Activated CD4-positive, alpha-beta memory T cell treated with anti-CD3 and anti-CD28 coated beads, Interleukin-2, amount 10 ng/mL, durations not matched to agents 7 days and 5 days (primary cell): Measurements from ENCODE around the gene INTS15. TPM values are rescaled to one million over a fixed set of nuclear protein-coding genes. Genes with fewer than 3 reads are reported as not detected.
A peak's percentile ranks its signal among the peaks of the same experiment; 100 is the strongest.
"Not testable (repeated sequence)": the region's sequence is repeated elsewhere in the genome, so short reads cannot be mapped to it uniquely, and the experiment has no call there.

Experiments
- CTCF ChIA-PET: fragments of 350-600 bp; sonication (Branson Sonifier 250); formaldehyde crosslinking; loops from one replicate; lab custom pipeline; 2021; ENCODE audit warnings: antibody characterized with exemption, inconsistent platforms; lab: Charles Lee
- POLR2A ChIA-PET: fragments of 350-600 bp; sonication (Branson Sonifier 250); formaldehyde crosslinking; loops from one replicate; lab custom pipeline; 2021; ENCODE audit warnings: antibody characterized with exemption; lab: Charles Lee
- DNase-seq: peaks from one replicate; pipeline ENCODE4 v3.0.0-alpha.2; 2020
- H3K27ac Mint-ChIP-seq: one replicate; pipeline ENCODE4 v1.8.0; 2021; ENCODE audit warnings: mild to moderate bottlenecking, mixed read lengths
- H3K27me3 Mint-ChIP-seq: one replicate; pipeline ENCODE4 v1.8.0; 2021; ENCODE audit warnings: mixed read lengths
- H3K36me3 Mint-ChIP-seq: one replicate; pipeline ENCODE4 v1.8.0; 2021; ENCODE audit warnings: low read depth, mixed read lengths
- H3K4me1 Mint-ChIP-seq: one replicate; pipeline ENCODE4 v1.8.0; 2021; ENCODE audit warnings: mixed read lengths
- H3K4me3 Mint-ChIP-seq: one replicate; pipeline ENCODE4 v1.8.0; 2021; ENCODE audit warnings: mild to moderate bottlenecking, mixed read lengths
- H3K9me3 Mint-ChIP-seq: one replicate; pipeline ENCODE4 v1.8.0; 2021; ENCODE audit warnings: mixed read lengths
- total RNA-seq, 2 experiments: library from RNA; stranded (reverse); gene quantifications; one replicate each; pipeline ENCODE4 v1.2.3, GENCODE V29; 2021

INTS15 gene
- total RNA-seq, 2 experiments from 2014 or later: 30.0 to 31.6 TPM

DNA sequence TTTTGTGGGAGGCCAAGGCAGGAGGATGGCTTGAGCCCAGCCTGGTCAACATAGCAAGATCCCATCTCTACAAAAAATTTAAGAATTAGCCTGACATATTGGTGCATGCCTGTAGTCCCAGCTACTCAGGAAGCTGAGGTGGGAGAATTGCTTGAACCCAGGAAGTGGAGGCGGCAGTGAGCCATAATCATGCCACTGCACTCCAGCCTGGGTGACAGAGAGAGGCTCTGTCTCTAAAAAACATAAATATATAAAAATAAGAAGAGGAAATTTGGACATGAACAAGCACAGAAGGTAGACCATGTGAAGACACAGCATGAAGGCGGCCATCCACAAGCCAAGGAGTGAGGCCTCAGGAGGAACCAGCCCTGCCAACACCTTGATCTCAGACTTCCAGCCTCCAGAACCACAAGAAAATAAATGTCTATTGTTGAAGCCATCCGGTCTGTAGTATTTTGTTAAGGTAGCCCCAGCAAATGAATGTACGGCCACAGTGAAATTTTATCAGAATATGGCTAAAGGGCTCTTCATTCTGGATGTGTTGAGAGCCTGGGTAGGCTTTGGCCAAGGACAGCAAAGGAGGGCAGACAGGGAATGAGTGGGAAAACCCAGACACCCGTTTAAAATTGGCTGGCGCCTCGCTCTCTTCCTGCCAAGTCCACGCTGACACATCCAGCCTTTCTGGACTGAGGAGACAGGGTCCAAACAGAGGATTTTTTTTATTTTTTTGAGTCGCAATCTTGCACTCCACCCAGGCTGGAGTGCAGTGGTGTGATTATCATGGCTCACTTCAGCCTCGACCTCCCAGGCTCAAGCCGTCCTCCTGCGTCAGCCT, 25.7 kb upstream of the INTS15 start:
- Mint-ChIP-seq H3K27ac (no peak overlapping the region), H3K4me1 (no peaks in the 10 kb centered on the region), H3K4me3 (no peak overlapping the region), H3K36me3 (no peaks in the 10 kb centered on the region), H3K27me3 (peaks cover 3% of the 10 kb centered on the region), H3K9me3 (no peaks in the 10 kb centered on the region)
- CTCF ChIA-PET: no interaction called here
- POLR2A ChIA-PET: no interaction called here
- no peak for DNase-seq

DNA sequence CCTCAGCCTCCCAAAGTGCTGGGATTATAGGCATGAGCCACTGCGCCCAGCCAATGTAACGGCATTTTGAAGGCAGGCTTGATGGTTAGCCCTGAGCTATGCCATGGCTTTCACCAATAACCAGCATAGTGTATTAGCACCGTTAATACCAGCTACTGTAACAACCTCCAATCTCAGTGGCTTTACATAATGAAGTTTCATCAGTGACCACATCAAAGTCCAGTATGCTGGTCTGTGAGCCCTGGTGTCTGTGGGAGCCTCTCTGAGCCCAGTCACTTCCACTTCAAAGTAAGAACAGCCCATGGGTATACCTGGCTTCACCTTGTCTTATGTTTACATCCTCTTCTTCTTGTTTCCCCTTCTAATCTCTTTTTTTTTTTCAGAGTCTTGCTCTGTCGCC, 24.2 kb upstream of the INTS15 start:
- Mint-ChIP-seq H3K4me1 (no peaks in the 10 kb centered on the region), H3K27me3 (peaks cover 5% of the 10 kb centered on the region), H3K36me3 (no peaks in the 10 kb centered on the region), H3K9me3 (no peaks in the 10 kb centered on the region), H3K4me3 (no peak overlapping the region), H3K27ac (no peak overlapping the region)
- ChIA-PET CTCF (no interaction called here), POLR2A (no interaction called here)
- no peak for DNase-seq

DNA sequence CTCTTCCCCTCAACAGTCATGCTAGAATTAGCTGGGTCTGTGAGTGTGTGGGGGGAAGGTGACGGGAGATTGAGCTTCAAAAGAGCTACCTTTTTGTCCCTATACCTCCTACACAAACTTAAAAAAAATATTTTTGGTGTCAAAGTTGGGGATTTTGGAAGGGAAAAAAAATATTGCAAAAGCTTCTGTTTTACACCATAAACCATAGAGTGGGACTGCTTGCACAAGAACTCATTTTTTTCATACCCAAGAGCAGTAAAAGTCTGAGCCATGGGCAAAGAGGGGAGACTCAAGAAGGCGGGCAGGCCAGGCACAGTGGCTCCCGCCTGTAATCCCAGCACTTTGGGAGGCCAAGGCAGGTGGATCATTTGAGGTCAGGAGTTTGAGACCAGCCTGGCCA, 21.9 kb upstream of the INTS15 start:
- Mint-ChIP-seq H3K4me1 (no peaks in the 10 kb centered on the region), H3K9me3 (no peaks in the 10 kb centered on the region), H3K4me3 (no peak overlapping the region), H3K27ac (no peak overlapping the region), H3K36me3 (no peaks in the 10 kb centered on the region), H3K27me3 (peaks cover 5% of the 10 kb centered on the region)
- CTCF ChIA-PET: interaction anchor here (1.3 kb wide), 1 partner anchor 9 kb away, joined by 8 read pairs; no protein-coding TSS in a partner anchor
- POLR2A ChIA-PET: no interaction called here
- DNase-seq: no peak

DNA sequence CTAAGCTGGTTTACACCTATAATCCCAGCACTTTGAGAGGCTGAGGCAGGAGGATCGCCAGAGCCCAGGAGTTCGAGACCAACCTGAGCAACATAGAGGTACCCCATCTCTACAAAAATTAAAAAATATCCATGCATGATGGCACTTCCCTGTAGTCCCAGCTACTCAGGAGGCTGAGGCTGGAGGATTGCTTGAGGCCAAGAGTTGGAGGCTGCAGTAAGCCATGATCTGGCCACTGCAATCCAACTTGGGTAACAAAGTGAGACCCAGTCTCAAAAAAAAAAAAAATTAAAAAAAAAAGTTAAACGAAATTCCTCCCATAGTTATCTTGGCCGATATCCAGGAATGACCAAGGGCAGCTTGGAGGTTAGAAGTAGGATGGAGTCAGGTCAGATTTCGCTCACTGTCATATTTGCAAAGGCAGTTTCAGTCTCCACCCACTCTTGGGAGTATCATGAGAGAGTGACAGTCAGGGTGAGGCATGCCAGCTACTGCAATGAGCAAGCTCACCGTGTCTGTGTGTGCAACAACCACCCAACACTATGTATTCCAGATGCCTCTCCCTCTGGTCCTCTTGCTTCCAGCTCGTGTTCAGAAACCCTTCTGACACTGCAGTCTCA, 18.6 kb upstream of the INTS15 start:
- DNase-seq: no peak
- Mint-ChIP-seq H3K27ac (no peak overlapping the region), H3K9me3 (no peaks in the 10 kb centered on the region), H3K36me3 (no peaks in the 10 kb centered on the region), H3K4me1 (peaks cover 4% of the 10 kb centered on the region), H3K4me3 (no peak overlapping the region), H3K27me3 (peaks cover 3% of the 10 kb centered on the region)
- ChIA-PET POLR2A (interaction anchor here (0.7 to 1.1 kb wide), 2 partner anchors 10 to 18 kb away, joined by 3 to 4 read pairs; partner anchors contain the start of gene INTS15), CTCF (interaction anchor here (0.6 to 1.1 kb wide), 3 partner anchors 12 to 86 kb away, joined by 3 to 6 read pairs (median 3); no protein-coding TSS in a partner anchor)

DNA sequence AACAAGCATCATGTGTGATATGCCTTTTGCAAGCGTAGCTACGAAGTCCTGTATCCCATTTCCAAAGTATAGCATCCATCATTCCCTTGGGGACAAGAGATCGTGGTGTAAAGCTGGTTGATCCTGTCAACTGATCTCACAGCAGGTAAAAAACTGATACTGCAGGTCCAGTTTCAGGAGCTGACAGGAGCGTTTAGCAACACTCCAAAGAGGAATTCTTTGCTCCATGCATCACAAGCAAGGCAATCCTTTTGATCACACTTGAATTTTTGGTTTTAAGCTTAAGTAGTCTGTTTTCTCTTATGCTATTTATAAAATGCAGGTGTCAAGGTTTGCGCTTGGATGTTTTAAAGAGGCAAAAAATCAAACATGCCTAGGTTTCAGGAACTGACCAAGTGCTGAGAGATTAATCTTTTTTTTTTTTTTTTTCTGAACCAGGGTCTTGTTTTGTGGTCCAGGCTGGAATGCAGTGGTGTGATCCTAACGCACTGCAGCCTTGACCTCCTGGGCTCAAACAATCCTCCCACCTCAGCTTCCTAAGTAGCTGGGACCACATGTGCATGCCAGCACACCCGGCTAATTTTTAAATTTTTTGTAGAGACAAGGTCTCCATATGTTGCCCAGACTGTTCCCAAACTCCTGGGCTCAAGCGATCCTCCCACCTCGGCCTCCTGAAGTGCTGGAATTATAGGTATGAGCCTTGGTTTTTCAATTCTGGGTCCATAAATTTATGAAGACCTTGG, 14.4 kb upstream of the INTS15 start:
- Mint-ChIP-seq H3K27ac (peak overlapping the region; percentile 40), H3K4me3 (peak overlapping the region; percentile 31), H3K9me3 (no peaks in the 10 kb centered on the region), H3K36me3 (peaks cover 3% of the 10 kb centered on the region), H3K27me3 (no peaks in the 10 kb centered on the region), H3K4me1 (peaks cover 21% of the 10 kb centered on the region)
- no peak for DNase-seq
- POLR2A ChIA-PET: interaction anchor here (4.2 kb wide), 1 partner anchor 14 kb away, joined by 49 read pairs; the partner anchor contains the start of gene INTS15
- CTCF ChIA-PET: interaction anchor here (0.6 to 4.4 kb wide), 6 partner anchors 15 to 1414 kb away, joined by 3 to 30 read pairs (median 4); partner anchors contain the start of gene INTS15

DNA sequence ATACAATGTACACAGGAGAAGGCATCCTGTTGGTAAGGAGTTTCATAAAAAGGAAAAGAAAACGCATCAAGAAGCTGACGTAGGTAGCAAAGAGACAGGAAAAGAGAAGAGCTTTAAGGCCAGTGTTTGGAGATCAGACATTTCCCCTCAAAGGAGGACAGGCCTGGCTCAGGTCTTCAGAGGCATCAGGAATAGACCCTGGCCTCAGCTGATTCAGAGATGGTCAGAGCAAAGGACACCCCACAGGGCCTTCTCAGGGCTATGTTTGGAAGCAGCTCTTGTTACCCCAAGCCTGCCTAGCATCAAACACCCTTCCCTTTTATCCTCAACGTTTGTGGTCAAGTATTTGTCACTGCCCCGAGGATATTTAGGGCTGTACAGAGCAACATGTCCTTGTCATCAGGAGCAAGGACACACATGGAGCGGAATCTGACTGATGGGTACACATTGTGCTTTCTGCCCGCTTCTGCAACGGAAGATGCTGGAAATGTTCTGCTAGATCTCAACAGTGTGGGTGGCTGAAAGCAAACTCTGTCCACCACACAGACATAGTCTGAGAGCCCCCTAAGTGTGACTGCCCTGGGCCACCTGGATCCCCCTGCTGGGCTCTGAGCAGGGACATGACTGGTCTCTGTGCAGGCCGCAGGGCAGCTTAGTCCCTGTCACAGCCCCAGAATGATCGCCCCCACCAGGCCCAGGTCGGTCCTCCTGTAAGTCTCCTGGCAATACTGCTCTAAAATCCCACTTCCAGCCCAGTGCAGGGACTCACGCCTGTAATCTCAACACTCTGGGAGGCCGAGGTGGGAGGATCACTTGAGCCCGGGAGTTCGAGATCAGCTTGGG, 13.6 kb upstream of the INTS15 start:
- Mint-ChIP-seq H3K4me1 (peaks cover 26% of the 10 kb centered on the region), H3K9me3 (no peaks in the 10 kb centered on the region), H3K4me3 (peak overlapping the region; percentile 73), H3K27ac (peak overlapping the region; percentile 40), H3K36me3 (peaks cover 10% of the 10 kb centered on the region), H3K27me3 (no peaks in the 10 kb centered on the region)
- CTCF ChIA-PET: interaction anchor here (0.6 to 4.4 kb wide), 3 partner anchors 14 to 17 kb away, joined by 3 to 30 read pairs (median 3); partner anchors contain the start of gene INTS15
- no peak for DNase-seq
- POLR2A ChIA-PET: interaction anchor here (1.2 to 4.2 kb wide), 2 partner anchors 13 to 51 kb away, joined by 3 to 49 read pairs; partner anchors contain the start of gene INTS15

DNA sequence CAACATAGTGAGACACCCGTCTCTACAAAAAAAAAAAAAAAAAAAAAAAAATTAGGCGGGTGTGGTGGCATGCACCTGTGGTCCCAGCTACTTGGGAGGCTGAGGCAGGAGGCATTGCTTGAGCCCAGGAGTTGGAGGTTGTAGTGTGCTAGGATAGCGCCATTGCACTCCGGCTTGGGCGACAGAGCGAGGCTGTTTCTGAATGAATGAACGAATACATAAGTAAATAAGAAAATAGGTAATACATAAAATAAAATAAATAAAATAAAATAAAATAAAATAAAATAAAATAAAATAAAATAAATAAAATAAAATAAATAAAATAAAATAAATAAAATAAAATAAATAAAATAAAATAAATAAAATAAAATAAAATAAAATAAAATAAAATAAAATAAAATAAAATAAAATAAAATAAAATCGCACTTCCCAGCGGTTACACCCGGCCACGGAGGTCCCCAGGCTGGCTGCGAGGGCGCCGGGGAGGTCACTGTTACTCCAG, 12.9 kb upstream of the INTS15 start:
- H3K36me3 Mint-ChIP-seq: peaks cover 17% of the 10 kb centered on the region
- H3K27me3 Mint-ChIP-seq, H3K9me3 Mint-ChIP-seq, DNase-seq: not testable (repeated sequence)
- POLR2A ChIA-PET: interaction anchor here (0.8 to 4.2 kb wide), 5 partner anchors 13 to 62 kb away, joined by 3 to 49 read pairs (median 3); partner anchors contain the start of gene INTS15
- H3K27ac Mint-ChIP-seq: peak overlapping the region; percentile 66
- H3K4me3 Mint-ChIP-seq: peak overlapping the region; percentile 84
- H3K4me1 Mint-ChIP-seq: peaks cover 33% of the 10 kb centered on the region
- CTCF ChIA-PET: interaction anchor here (0.8 to 4.4 kb wide), 3 partner anchors 13 to 60 kb away, joined by 3 to 30 read pairs (median 4); partner anchors contain the start of gene INTS15

DNA sequence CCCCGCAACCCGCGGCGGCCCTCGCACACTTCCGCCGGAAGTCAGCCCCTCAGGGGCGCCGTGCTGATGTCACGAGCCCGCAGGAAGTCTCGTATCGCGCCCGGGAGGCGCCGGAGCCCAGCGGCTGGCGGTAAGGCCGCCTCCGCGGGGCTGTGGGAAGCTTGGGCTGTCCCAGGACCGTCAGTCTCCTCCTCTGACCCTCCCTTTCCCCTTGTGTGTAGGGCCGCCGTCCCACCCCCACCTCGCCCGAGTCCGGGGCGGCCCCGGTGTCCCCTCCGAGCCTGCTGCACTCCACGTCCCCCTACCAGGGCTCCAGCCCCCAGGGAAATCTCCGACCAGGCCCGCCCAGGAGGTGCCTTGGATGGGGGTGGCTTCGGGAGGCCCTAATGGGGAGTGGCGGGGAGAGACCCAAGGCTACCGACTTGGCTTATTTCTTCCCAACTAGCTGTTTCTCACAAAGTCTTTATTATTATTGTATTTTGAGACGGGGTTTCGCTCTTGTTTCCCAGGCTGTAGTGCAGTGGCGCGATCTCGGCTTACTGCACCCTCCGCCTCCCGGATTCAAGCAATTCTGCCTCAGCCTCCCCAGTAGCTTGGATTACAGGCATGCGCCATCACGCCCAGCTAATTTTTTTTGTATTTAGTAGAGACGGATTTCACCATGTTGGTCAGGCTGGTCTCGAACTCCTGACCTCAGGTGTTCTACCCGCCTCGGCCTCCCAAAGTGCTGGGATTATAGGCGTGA, 12.3 kb upstream of the INTS15 start, which contains the start of gene ZDHHC4:
Gene ZDHHC4 (plus strand): TSS at position 86 of the 745 bp plus-strand sequence. CDS start 3,108 bp downstream, outside the sequence.
- ChIA-PET POLR2A (interaction anchor here (0.8 to 4.2 kb wide), 5 partner anchors 12 to 71 kb away, joined by 3 to 49 read pairs (median 3); partner anchors contain the start of gene INTS15), CTCF (interaction anchor here (0.7 to 4.4 kb wide), 5 partner anchors 11 to 129 kb away, joined by 3 to 30 read pairs (median 4); partner anchors contain the start of gene INTS15)
- DNase-seq: peak; percentile 88

DNA sequence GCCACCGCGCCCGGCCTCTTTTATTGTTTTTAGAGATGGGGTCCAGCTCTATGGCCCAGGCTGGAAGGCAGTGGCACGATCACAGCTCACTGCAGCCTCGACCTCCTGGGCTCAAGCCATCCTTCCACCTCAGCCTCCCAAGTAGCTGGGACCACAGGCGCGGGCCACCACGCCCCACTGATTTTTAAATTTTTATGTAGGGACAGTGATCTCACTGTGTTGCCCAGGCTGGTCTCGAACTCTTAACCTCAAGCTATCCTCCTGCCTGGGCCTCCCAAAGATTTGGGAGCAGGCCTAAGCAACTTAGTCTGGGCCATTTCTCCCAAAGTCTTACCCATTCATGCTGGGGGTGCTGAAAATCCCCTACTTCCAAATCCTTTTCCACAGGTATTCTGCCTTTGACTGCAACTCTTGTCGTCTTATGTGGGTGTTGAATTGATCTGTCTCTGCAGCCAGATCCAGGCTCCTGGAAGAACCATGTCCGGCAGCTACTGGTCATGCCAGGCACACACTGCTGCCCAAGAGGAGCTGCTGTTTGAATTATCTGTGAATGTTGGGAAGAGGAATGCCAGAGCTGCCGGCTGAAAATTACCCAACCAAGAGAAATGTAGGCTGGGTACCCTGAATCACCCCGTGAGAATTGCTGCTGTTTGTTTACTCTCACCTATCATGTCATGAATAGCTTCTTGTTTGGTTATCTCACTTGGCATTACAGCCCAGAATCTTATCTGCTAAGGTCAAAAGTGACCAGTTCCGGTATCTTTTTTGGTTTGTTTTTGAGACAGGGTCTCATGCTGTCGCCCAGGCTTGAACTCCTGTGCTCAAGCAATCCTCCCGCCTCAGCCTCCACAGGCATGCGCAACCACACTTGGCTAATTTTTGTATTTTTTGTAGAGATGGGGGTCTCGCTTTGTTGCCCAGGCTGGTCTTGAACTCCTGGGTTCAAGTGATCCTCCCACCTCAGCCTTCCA, 11.4 kb upstream of the INTS15 start:
- H3K27me3 Mint-ChIP-seq: no peaks in the 10 kb centered on the region
- peaks cover 37% of the 10 kb centered on the region for H3K4me1 Mint-ChIP-seq
- H3K9me3 Mint-ChIP-seq: no peaks in the 10 kb centered on the region
- POLR2A ChIA-PET: interaction anchor here (0.8 to 4.2 kb wide), 5 partner anchors 11 to 71 kb away, joined by 3 to 49 read pairs (median 3); partner anchors contain the start of gene INTS15
- peak overlapping the region; percentile 84 for H3K4me3 Mint-ChIP-seq
- CTCF ChIA-PET: interaction anchor here (0.7 to 4.4 kb wide), 4 partner anchors 10 to 130 kb away, joined by 3 to 30 read pairs (median 4); partner anchors contain the start of gene INTS15
- H3K36me3 Mint-ChIP-seq: peaks cover 24% of the 10 kb centered on the region
- H3K27ac Mint-ChIP-seq: peak overlapping the region; percentile 86
- DNase-seq: no peak

More for the DNA sequence above, 12.3 kb upstream of the INTS15 start, which contains the start of gene ZDHHC4:
- Mint-ChIP-seq H3K4me1 (peaks cover 37% of the 10 kb centered on the region), H3K36me3 (peaks cover 23% of the 10 kb centered on the region), H3K27me3 (no peaks in the 10 kb centered on the region), H3K27ac (peak within 1 kb of the TSS; percentile 86), H3K4me3 (peak within 1 kb of the TSS; percentile 84), H3K9me3 (no peaks in the 10 kb centered on the region)

DNA sequence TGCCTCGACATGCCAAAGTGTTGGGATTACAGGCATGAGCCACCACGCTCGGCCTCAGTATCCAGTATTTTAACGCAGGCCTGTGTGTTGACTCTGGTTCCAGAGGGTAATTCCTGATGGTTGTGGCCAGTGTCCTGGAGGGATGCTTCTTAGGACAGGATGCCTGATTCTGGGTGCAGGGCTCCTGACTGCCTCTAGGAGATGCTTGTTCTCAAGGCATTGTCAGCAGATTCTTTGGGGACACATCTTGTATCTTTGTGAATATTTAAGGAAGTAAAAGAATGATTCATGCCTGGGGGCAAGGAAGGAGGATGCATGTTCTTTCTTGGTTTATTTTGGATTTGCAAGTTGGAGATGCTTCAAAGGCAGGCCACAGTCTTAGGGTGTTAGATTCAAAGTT, 10.4 kb upstream of the INTS15 start:
- Mint-ChIP-seq H3K27ac (no peak overlapping the region), H3K4me3 (no peak overlapping the region), H3K36me3 (peaks cover 30% of the 10 kb centered on the region), H3K4me1 (peaks cover 37% of the 10 kb centered on the region), H3K27me3 (no peaks in the 10 kb centered on the region), H3K9me3 (no peaks in the 10 kb centered on the region)
- DNase-seq: no peak
- CTCF ChIA-PET: no interaction called here
- POLR2A ChIA-PET: no interaction called here
